GM21825 (cell line): ENCODE data around the gene IGLL5.

Experiments
- ATAC-seq: cut with Tn5 transposase; IDR thresholded peaks from one replicate; pipeline ENCODE4 v1.9.1; 2021; ENCODE audit warnings: mild to moderate bottlenecking, moderate library complexity; ENCODE audit not compliant: unreplicated experiment

The IGLL5 gene

GRCh38 chr22:22858559-22858937, 29.1 kb upstream of the IGLL5 start:
- ATAC-seq: no peak

- ATAC-seq: no peak
Measured at GRCh38 chr22:22863001-22863400, 24.6 kb upstream of the IGLL5 start.

GRCh38 chr22:22865311-22866072, 22.1 kb upstream of the IGLL5 start:
- peak; percentile 74 for ATAC-seq

- no peak for ATAC-seq
Measured at GRCh38 chr22:22866381-22867111, 21.1 kb upstream of the IGLL5 start.

- ATAC-seq: no peak
Measured at GRCh38 chr22:22867996-22868715, 19.5 kb upstream of the IGLL5 start.

GRCh38 chr22:22870577-22871404, 16.8 kb upstream of the IGLL5 start:
- ATAC-seq: no peak

GRCh38 chr22:22871536-22872278, 15.9 kb upstream of the IGLL5 start:
- no peak for ATAC-seq

GRCh38 chr22:22872722-22873708, 14.6 kb upstream of the IGLL5 start:
- ATAC-seq: no peak

- no peak for ATAC-seq
Measured at GRCh38 chr22:22877523-22878210, 9.9 kb upstream of the IGLL5 start.

GRCh38 chr22:22878211-22878570, 9.4 kb upstream of the IGLL5 start:
- no peak for ATAC-seq

- no peak for ATAC-seq
Measured at GRCh38 chr22:22878801-22879674, 8.6 kb upstream of the IGLL5 start.

- no peak for ATAC-seq
Measured at GRCh38 chr22:22879675-22880155, 7.9 kb upstream of the IGLL5 start.

GRCh38 chr22:22880645-22881044, 7.0 kb upstream of the IGLL5 start:
- no peak for ATAC-seq

- no peak for ATAC-seq
Measured at GRCh38 chr22:22881116-22882000, 6.3 kb upstream of the IGLL5 start.

- ATAC-seq: no peak
Measured at GRCh38 chr22:22882033-22882717, 5.4 kb upstream of the IGLL5 start.
